B cell (primary cell): Measurements from ENCODE around the gene RRAS. TPM values are rescaled to one million over a fixed set of nuclear protein-coding genes. Genes with fewer than 3 reads are reported as not detected.

Experiments used
- ATAC-seq: fragments of 200-7000 bp; cut with Tn5 transposase; one replicate; pipeline ENCODE4 v1.10.0; 2021; ENCODE audit warnings: low read depth, mild to moderate bottlenecking, moderate number of reproducible peaks, moderate library complexity
- CTCF ChIA-PET: fragments of 350-600 bp; sonication (Branson Sonifier 250); formaldehyde crosslinking; loops from one replicate; lab custom pipeline; 2021; ENCODE audit warnings: antibody characterized with exemption, inconsistent platforms; lab: Charles Lee
- POLR2A ChIA-PET: fragments of 350-600 bp; sonication (Branson Sonifier 250); formaldehyde crosslinking; loops from one replicate; lab custom pipeline; 2021; ENCODE audit warnings: antibody characterized with exemption; lab: Charles Lee
- DNase-seq: peaks from one replicate; pipeline ENCODE4 v3.0.0; 2013
- H2AFZ ChIP-seq: 2 replicates; pipeline ENCODE4 v1.6.1; 2012; ENCODE audit warnings: mild to moderate bottlenecking, low read depth, low read length; ENCODE audit not compliant: insufficient read depth, poor library complexity, severe bottlenecking
- H3K27ac ChIP-seq, 2 donors: 1 replicate in 1 of 2; 2 replicates in 1 of 2; pipeline ENCODE4 v1.5.1; 2012 to 2013; ENCODE audit warnings: low read length in 2 of 2, mild to moderate bottlenecking in 2 of 2, moderate library complexity in 1 of 2
- H3K27me3 ChIP-seq, 4 experiments: fragments of 200-600 bp in 1 of 4; sonication (generic) in 1 of 4; replicated peaks in 1 of 4; 1 replicate in 2 of 4; 2 replicates in 2 of 4; pipeline versions ENCODE4 v1.6.1 to v1.7.0; 2013 to 2016; ENCODE audit warnings: low read length in 3 of 4, mild to moderate bottlenecking in 2 of 4, mixed read lengths in 1 of 4, moderate library complexity in 1 of 4; ENCODE audit not compliant: insufficient read depth in 4 of 4, control insufficient read depth in 3 of 4; ENCODE audit errors: control extremely low read depth in 1 of 4
- H3K36me3 ChIP-seq, 2 experiments: replicated peaks in 1 of 2; 1 replicate in 1 of 2; 2 replicates in 1 of 2; pipeline versions ENCODE4 v1.6.1 to v1.7.1; 2013; ENCODE audit warnings: low read length in 1 of 2; ENCODE audit not compliant: insufficient read depth in 2 of 2, control insufficient read depth in 1 of 2; ENCODE audit errors: control extremely low read depth in 1 of 2, extremely low read depth in 1 of 2
- H3K4me1 ChIP-seq, 2 donors: fragments of 200-600 bp in 1 of 2; sonication (generic) in 1 of 2; 1 replicate in 1 of 2; 2 replicates in 1 of 2; pipeline versions ENCODE4 v1.5.1 to v1.6.1; 2013 to 2017; ENCODE audit warnings: low read length in 2 of 2; ENCODE audit not compliant: control insufficient read depth in 2 of 2, insufficient read depth in 2 of 2
- H3K4me2 ChIP-seq: replicated peaks from 2 replicates; pipeline ENCODE3; 2012; ENCODE audit warnings: mild to moderate bottlenecking, low read depth, low read length; ENCODE audit not compliant: poor library complexity, severe bottlenecking
- H3K4me3 ChIP-seq, 5 experiments: fragments of 200-600 bp in 1 of 5; sonication (generic) in 1 of 5; 1 replicate in 3 of 5; 2 replicates in 2 of 5; pipeline versions ENCODE4 v1.5.1 to v1.7.0; 2011 to 2016; ENCODE audit warnings: low read length in 4 of 5, mild to moderate bottlenecking in 4 of 5, low read depth in 2 of 5, control low read depth in 1 of 5, moderate library complexity in 1 of 5; ENCODE audit not compliant: insufficient read depth in 1 of 5; ENCODE audit errors: control extremely low read depth in 1 of 5, extremely low read depth in 1 of 5
- H3K79me2 ChIP-seq: fragments of 200-600 bp; sonication (generic); one replicate; pipeline ENCODE4 v1.6.0; 2016; ENCODE audit warnings: low read length; ENCODE audit not compliant: control insufficient read depth, insufficient read depth
- H3K9ac ChIP-seq: fragments of 200-600 bp; sonication (generic); 2 replicates; pipeline ENCODE4 v1.6.1; 2017; ENCODE audit warnings: mild to moderate bottlenecking, low read length, moderate library complexity
- H3K9me3 ChIP-seq, 3 donors: one replicate each; pipeline versions ENCODE4 v1.6.1 to v1.7.1; 2013; ENCODE audit warnings: low read length in 2 of 3; ENCODE audit not compliant: control insufficient read depth in 2 of 3, insufficient read depth in 1 of 3; ENCODE audit errors: control extremely low read depth in 1 of 3
- H4K20me1 ChIP-seq: 2 replicates; pipeline ENCODE4 v1.6.0; 2012; ENCODE audit warnings: mild to moderate bottlenecking, low read length; ENCODE audit not compliant: insufficient read depth, control insufficient read depth, poor library complexity, severe bottlenecking
- H3K27ac Mint-ChIP-seq: one replicate; pipeline ENCODE4 v1.8.0; 2021; ENCODE audit warnings: mixed read lengths
- H3K27me3 Mint-ChIP-seq: one replicate; pipeline ENCODE4 v1.8.0; 2021; ENCODE audit warnings: mixed read lengths
- H3K4me1 Mint-ChIP-seq: one replicate; pipeline ENCODE4 v1.8.0; 2021; ENCODE audit warnings: mixed read lengths
- H3K4me3 Mint-ChIP-seq: one replicate; pipeline ENCODE4 v1.8.0; 2021; ENCODE audit warnings: mixed read lengths
- H3K9me3 Mint-ChIP-seq: one replicate; pipeline ENCODE4 v1.8.0; 2022; ENCODE audit warnings: mixed read lengths; ENCODE audit not compliant: insufficient read depth
- EZH2 ChIP-seq: IDR thresholded peaks from 2 replicates; pipeline ENCODE4 v1.6.1; 2012; ENCODE audit warnings: borderline replicate concordance, low read depth, mild to moderate bottlenecking, moderate library complexity, low read length; ENCODE audit not compliant: insufficient read depth, poor library complexity, severe bottlenecking
- WGBS: methylation state at CpG from one replicate; pipeline ENCODE4 v1.1.5; 2013; ENCODE audit warnings: missing lambda C conversion rate; ENCODE audit not compliant: insufficient coverage; 5-methylcytosine and 5-hydroxymethylcytosine counted together
- intact Hi-C: fragments of 100-400 bp; cut with micrococcal nuclease; formaldehyde crosslinking; loops from one replicate; pipeline ENCODE4 v1.10.0; 2022
- polyA plus RNA-seq: library from polyadenylated mRNA; depleted of rRNA; stranded (reverse); fragments of >200 nt; gene quantifications from 2 replicates; pipeline ENCODE4 v1.2.3, GENCODE V29; 2012
- total RNA-seq, 2 donors: library from RNA; stranded (reverse); fragments of 120-200 nt in 1 of 2; gene quantifications; 1 replicate in 1 of 2; 2 replicates in 1 of 2; pipeline versions ENCODE4 v1.2.3 to v1.2.4, GENCODE V29; 2013 to 2022
- TF ChIP-seq, protein P1 (sequence below): fragments of 200-600 bp; IDR thresholded peaks from one replicate; pipeline ENCODE4 v1.8.0; 2022; ENCODE audit warnings: antibody characterized with exemption, mild to moderate bottlenecking

The RRAS gene
- total and polyA plus RNA-seq, 2 donors (not counting 1 experiment from before 2014, with no cell fraction given), result 5.6 to 21.0 TPM

DNA sequence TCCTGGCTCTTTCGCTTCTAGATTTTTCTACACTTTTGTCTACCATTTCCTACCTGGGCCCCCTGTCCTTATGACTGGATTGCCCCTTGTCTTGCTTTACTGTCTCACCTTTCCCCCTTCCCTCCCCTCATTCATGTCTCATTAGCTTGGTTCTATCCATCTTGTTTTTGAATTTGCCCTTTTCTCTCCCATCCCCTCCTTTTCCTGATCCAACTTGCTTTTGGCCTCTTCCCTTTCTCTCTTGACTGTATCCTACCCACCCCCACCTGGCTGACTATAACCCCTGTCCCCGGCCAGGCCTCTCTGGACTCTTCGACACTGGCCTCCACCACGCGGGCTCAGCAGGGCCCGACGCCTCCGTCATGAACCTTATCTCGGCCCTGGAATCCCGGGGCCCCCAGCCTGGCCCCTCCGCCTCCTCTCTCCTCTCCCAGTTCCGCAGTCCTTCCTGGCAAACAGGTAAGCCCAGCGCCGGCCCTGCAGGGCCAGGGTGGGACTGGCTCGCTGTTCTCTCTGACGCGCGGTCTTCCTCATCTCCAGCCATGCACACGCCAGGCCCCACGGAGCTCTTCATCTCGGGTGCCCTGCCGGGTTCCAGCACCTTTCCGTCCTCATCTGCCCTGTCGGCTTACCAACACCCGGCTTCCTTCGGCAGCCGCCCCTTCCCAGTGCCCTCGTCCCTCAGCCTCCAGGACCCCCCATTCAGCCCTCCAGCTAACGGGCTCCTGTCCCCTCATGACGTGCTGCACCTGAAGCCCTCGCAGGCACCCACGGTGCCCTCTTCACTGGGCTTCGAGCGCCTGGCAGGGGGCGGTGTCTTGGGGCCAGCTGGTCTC is 45.6 kb downstream of the RRAS start:
- peak overlapping the region; percentile 84 for H3K4me3 Mint-ChIP-seq
- CTCF ChIA-PET, result interaction anchor here (0.6 to 1.1 kb wide), 2 partner anchors 86 to 473 kb away, joined by 3 read pairs; no protein-coding TSS in a partner anchor
- peaks cover 27% of the 10 kb centered on the region for H3K4me1 Mint-ChIP-seq
- peak overlapping the region; percentile 86 for H3K27ac Mint-ChIP-seq
- H3K9me3 ChIP-seq, result no peaks in the 10 kb centered on the region
- H3K27ac ChIP-seq, result peak overlapping the region in 1 of 2 donors; percentile 60
- no peak overlapping the region for H3K4me2 ChIP-seq
- H3K9me3 Mint-ChIP-seq, result no peaks in the 10 kb centered on the region
- POLR2A ChIA-PET, result interaction anchor here (1.7 kb wide), 1 partner anchor 82 kb away, joined by 10 read pairs; the partner anchor contains the start of gene PRMT1
- WGBS, result 96% methylated on average over 34 of the region's 35 CpGs
- ATAC-seq, result no peak
- intact Hi-C loops, result loop anchor here (5.0 kb wide), 1 partner anchor 1337 kb away; the partner anchor contains the start of gene CARD8
- no peak overlapping the region for H2AFZ ChIP-seq
- no peaks in the 10 kb centered on the region for H3K27me3 Mint-ChIP-seq
- H3K4me1 ChIP-seq, result peaks cover 16 to 25% of the 10 kb centered on the region in 2 donors
- H3K79me2 ChIP-seq, result peaks cover 75% of the 10 kb centered on the region
- peaks cover 76% of the 10 kb centered on the region for H4K20me1 ChIP-seq
- H3K36me3 ChIP-seq, result peaks cover 0 to 28% of the 10 kb centered on the region in 2 experiments
- no peak overlapping the region for H3K4me3 ChIP-seq
- H3K27me3 ChIP-seq, result no peaks in the 10 kb centered on the region
- H3K9ac ChIP-seq, result no peak overlapping the region
- no peak for TF ChIP-seq EZH2
- TF ChIP-seq, protein P1, sequence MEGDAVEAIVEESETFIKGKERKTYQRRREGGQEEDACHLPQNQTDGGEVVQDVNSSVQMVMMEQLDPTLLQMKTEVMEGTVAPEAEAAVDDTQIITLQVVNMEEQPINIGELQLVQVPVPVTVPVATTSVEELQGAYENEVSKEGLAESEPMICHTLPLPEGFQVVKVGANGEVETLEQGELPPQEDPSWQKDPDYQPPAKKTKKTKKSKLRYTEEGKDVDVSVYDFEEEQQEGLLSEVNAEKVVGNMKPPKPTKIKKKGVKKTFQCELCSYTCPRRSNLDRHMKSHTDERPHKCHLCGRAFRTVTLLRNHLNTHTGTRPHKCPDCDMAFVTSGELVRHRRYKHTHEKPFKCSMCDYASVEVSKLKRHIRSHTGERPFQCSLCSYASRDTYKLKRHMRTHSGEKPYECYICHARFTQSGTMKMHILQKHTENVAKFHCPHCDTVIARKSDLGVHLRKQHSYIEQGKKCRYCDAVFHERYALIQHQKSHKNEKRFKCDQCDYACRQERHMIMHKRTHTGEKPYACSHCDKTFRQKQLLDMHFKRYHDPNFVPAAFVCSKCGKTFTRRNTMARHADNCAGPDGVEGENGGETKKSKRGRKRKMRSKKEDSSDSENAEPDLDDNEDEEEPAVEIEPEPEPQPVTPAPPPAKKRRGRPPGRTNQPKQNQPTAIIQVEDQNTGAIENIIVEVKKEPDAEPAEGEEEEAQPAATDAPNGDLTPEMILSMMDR, result no peak
- DNase-seq, result peak; percentile 21
